Measurements from ENCODE around the gene UNC93B1. TPM values are rescaled to one million over a fixed set of nuclear protein-coding genes. Genes with fewer than 3 reads are reported as not detected.
A peak's percentile ranks its signal among the peaks of the same experiment; 100 is the strongest.

Gene UNC93B1
- total RNA-seq, 1 donor from 2014 or later: 26.0 TPM

DNA sequence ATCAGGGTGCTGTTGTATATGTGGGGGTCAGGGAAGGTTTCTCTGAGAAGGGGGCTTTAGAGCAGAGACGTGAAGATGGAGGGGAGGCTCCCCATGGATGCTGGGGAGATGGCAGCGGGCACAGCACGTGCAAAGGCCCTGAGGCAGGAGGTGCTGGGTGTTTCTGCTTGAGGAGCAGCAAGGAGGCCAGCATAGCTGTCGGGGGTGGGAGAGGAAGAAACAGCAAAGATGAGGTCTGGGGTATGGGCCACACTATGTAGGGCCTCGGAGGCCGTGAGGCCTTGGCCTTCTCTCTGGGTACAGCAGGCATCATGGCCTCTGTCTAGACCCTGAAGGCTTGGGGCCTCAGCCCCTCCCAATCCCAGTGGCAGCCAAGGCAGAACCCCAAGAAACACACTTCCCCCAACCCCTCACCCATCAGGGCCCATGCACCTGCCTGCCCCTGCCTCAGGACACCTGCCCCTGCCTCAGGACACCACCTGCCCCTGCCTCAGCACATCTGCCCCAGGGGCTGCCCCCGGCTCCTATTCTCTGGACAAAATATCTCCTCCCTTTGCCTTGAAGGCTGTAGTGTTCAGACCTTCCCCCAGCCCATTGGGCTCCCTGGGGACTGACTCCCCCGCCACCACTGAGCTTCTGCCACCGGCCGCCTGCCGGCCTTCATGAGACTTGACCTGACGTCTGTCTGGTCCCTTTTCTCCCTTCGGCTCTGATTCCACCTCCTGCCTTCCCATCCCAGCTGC, 12.4 kb upstream of the UNC93B1 start:
- H3K4me3 Mint-ChIP-seq (ENCODE audit: unreplicated experiment): no peak overlapping the region
- peak overlapping the region; percentile 75 for H3K27ac Mint-ChIP-seq (ENCODE audit: unreplicated experiment)
- no peak for DNase-seq (ENCODE audit: extremely low spot score, unreplicated experiment)
- H3K27me3 Mint-ChIP-seq (ENCODE audit: unreplicated experiment): no peaks in the 10 kb centered on the region
- no peaks in the 10 kb centered on the region for H3K36me3 Mint-ChIP-seq (ENCODE audit: unreplicated experiment)
- H3K9me3 Mint-ChIP-seq (ENCODE audit: unreplicated experiment): no peaks in the 10 kb centered on the region
- TF ChIP-seq CTCF (IDR thresholded peaks at IDR 0.05): no peak
- H3K4me1 Mint-ChIP-seq (ENCODE audit: unreplicated experiment): peaks cover 78% of the 10 kb centered on the region

GRCh38 chr11:68015467-68015866, 11.6 kb upstream of the UNC93B1 start:
- DNase-seq (ENCODE audit: extremely low spot score, unreplicated experiment): no peak

GRCh38 chr11:68014947-68015447, 11.1 kb upstream of the UNC93B1 start:
- Mint-ChIP-seq H3K4me1 (ENCODE audit: unreplicated experiment) (peaks cover 80% of the 10 kb centered on the region), H3K36me3 (ENCODE audit: unreplicated experiment) (no peaks in the 10 kb centered on the region), H3K27me3 (ENCODE audit: unreplicated experiment) (no peaks in the 10 kb centered on the region), H3K9me3 (ENCODE audit: unreplicated experiment) (no peaks in the 10 kb centered on the region), H3K27ac (ENCODE audit: unreplicated experiment) (peak overlapping the region; percentile 97), H3K4me3 (ENCODE audit: unreplicated experiment) (peak overlapping the region; percentile 4)
- DNase-seq (ENCODE audit: extremely low spot score, unreplicated experiment): no peak
- TF ChIP-seq CTCF (IDR thresholded peaks at IDR 0.05): no peak

More at GRCh38 chr11:68015467-68015866, 11.6 kb upstream of the UNC93B1 start:
- Mint-ChIP-seq H3K4me1 (ENCODE audit: unreplicated experiment) (peaks cover 78% of the 10 kb centered on the region), H3K36me3 (ENCODE audit: unreplicated experiment) (no peaks in the 10 kb centered on the region), H3K4me3 (ENCODE audit: unreplicated experiment) (no peak overlapping the region), H3K27me3 (ENCODE audit: unreplicated experiment) (no peaks in the 10 kb centered on the region), H3K27ac (ENCODE audit: unreplicated experiment) (no peak overlapping the region), H3K9me3 (ENCODE audit: unreplicated experiment) (no peaks in the 10 kb centered on the region)
- TF ChIP-seq CTCF (IDR thresholded peaks at IDR 0.05): no peak

- Mint-ChIP-seq H3K4me3 (ENCODE audit: unreplicated experiment) (peak overlapping the region; percentile 4), H3K27me3 (ENCODE audit: unreplicated experiment) (no peaks in the 10 kb centered on the region), H3K4me1 (ENCODE audit: unreplicated experiment) (peaks cover 81% of the 10 kb centered on the region), H3K9me3 (ENCODE audit: unreplicated experiment) (no peaks in the 10 kb centered on the region), H3K36me3 (ENCODE audit: unreplicated experiment) (no peaks in the 10 kb centered on the region), H3K27ac (ENCODE audit: unreplicated experiment) (peak overlapping the region; percentile 97)
- TF ChIP-seq CTCF (IDR thresholded peaks at IDR 0.05): no peak
- peak; percentile 92 for DNase-seq (ENCODE audit: extremely low spot score, unreplicated experiment)
Measured at GRCh38 chr11:68014157-68014946, 10.5 kb upstream of the UNC93B1 start.

GRCh38 chr11:68013611-68014156, 9.8 kb upstream of the UNC93B1 start:
- Mint-ChIP-seq H3K4me1 (ENCODE audit: unreplicated experiment) (peaks cover 87% of the 10 kb centered on the region), H3K9me3 (ENCODE audit: unreplicated experiment) (no peaks in the 10 kb centered on the region), H3K36me3 (ENCODE audit: unreplicated experiment) (no peaks in the 10 kb centered on the region), H3K27ac (ENCODE audit: unreplicated experiment) (peak overlapping the region; percentile 97), H3K27me3 (ENCODE audit: unreplicated experiment) (no peaks in the 10 kb centered on the region), H3K4me3 (ENCODE audit: unreplicated experiment) (no peak overlapping the region)
- TF ChIP-seq CTCF (IDR thresholded peaks at IDR 0.05): no peak
- no peak for DNase-seq (ENCODE audit: extremely low spot score, unreplicated experiment)

All from osteocyte (in vitro differentiated cells).